GM23248 (cell line): Measurements from ENCODE around the gene H1-8.

ENCODE experiments used
- EZH2 ChIP-seq: fragments of 200-600 bp; sonication (generic); IDR thresholded peaks from 2 replicates; pipeline ENCODE4 v1.6.1; 2018; ENCODE audit warnings: antibody characterized with exemption, mild to moderate bottlenecking; ENCODE audit not compliant: insufficient read depth, poor library complexity, severe bottlenecking
- EZH2phosphoT487 ChIP-seq: fragments of 200-600 bp; sonication (generic); IDR thresholded peaks from 2 replicates; pipeline ENCODE4 v1.6.1; 2018; ENCODE audit warnings: antibody characterized with exemption, moderate library complexity, mild to moderate bottlenecking, low read depth; ENCODE audit not compliant: insufficient read depth

GRCh38 chr3:129521611-129522010 lies 21.4 kb upstream of the H1-8 start:
- no peak for TF ChIP-seq EZH2
- TF ChIP-seq EZH2phosphoT487: no peak
